GM12878 (cell line): ENCODE results near the gene SEL1L. TPM values are rescaled to one million over a fixed set of nuclear protein-coding genes. Genes with fewer than 3 reads are reported as not detected.

ENCODE experiments used
- CEBPZ ChIP-seq: fragments of 150-350 bp; IDR thresholded peaks from 2 replicates; pipeline ENCODE4 v1.6.1; 2016; ENCODE audit warnings: low read depth, low read length
- CREM ChIP-seq: IDR thresholded peaks from 2 replicates; pipeline ENCODE4 v1.6.1; 2014; ENCODE audit warnings: antibody characterized with exemption, low read depth
- CTCF ChIP-seq, 3 experiments: IDR thresholded peaks in 2 of 3; conservative IDR thresholded peaks in 1 of 3; 2 replicates each; pipeline ENCODE4 v1.5.1; 2011; ENCODE audit warnings: low read depth in 3 of 3, low read length in 3 of 3, mild to moderate bottlenecking in 3 of 3, control low read depth in 2 of 3, moderate library complexity in 2 of 3, inconsistent platforms in 1 of 3, mixed read lengths in 1 of 3; ENCODE audit not compliant: control insufficient read depth in 2 of 3, insufficient read depth in 1 of 3; ENCODE audit errors: extremely low read depth in 1 of 3
- EZH2 ChIP-seq: IDR thresholded peaks from 2 replicates; pipeline ENCODE4 v1.6.1; 2012; ENCODE audit warnings: low read depth, mild to moderate bottlenecking, control low read depth, inconsistent platforms, low read length, borderline replicate concordance; ENCODE audit not compliant: control insufficient read depth
- MEF2A ChIP-seq: IDR thresholded peaks from 2 replicates; pipeline ENCODE4 v1.6.1; 2011; ENCODE audit warnings: low read depth, mild to moderate bottlenecking, low read length, moderate library complexity; ENCODE audit not compliant: insufficient read depth
- PAX8 ChIP-seq: fragments of 450-650 bp; IDR thresholded peaks from 2 replicates; pipeline ENCODE4 v1.6.1; 2017; ENCODE audit warnings: mild to moderate bottlenecking, moderate library complexity
- SP1 ChIP-seq: IDR thresholded peaks from one replicate; pipeline ENCODE4 v1.6.1; 2011; ENCODE audit warnings: low read depth, low read length
- SREBF2 ChIP-seq: IDR thresholded peaks from 2 replicates; pipeline ENCODE4 v1.6.1; 2012; ENCODE audit warnings: mild to moderate bottlenecking, low read length
- polyA plus RNA-seq, 11 experiments: library from polyadenylated mRNA; depleted of rRNA in 4 of 11; unstranded in 6 of 11; stranded (reverse) in 5 of 11; fragments of >200 nt; fragmentation: Nextera tagmentation in 4 of 11; fragmentation: Illumina TruSeq in 1 of 11; extraction: Ambion mirVana in 4 of 11; extraction: Trizol in 1 of 11; gene quantifications; 1 replicate in 1 of 11; 2 replicates in 10 of 11; pipeline versions ENCODE4 v1.2.1 to v1.2.3, GENCODE V29; 2011 to 2016; ENCODE audit warnings: inconsistent platforms in 2 of 11, missing spikeins in 2 of 11, low read depth in 1 of 11
- total RNA-seq, 4 experiments: library from RNA; depleted of rRNA in 3 of 4; stranded (reverse); fragments of >200 nt in 3 of 4; fragmentation: Illumina TruSeq in 1 of 4; extraction: Trizol in 1 of 4; gene quantifications; 2 replicates each; pipeline versions ENCODE4 v1.2.1 to v1.2.3, GENCODE V29; 2013 to 2021

Gene SEL1L
- total and polyA plus RNA-seq, 10 of the 15 experiments (the other 5 are each of a cell fraction or from before 2014, with no cell fraction given), result 13.4 to 57.2 (median 31.7) TPM

- TF ChIP-seq PAX8, result no peak
- no peak for TF ChIP-seq CREM
- TF ChIP-seq CTCF (IDR thresholded peaks at IDR 0.05 in 2 of 3, conservative IDR thresholded peaks at IDR 0.05 in 1 of 3; ENCODE audit: control insufficient read depth in 2 of 3, extremely low read depth in 1 of 3, insufficient read depth in 1 of 3, low read depth in 3 of 3, low read length in 3 of 3), result no peak
- no peak for TF ChIP-seq CEBPZ
- TF ChIP-seq SP1, result no peak
- no peak for TF ChIP-seq EZH2
- TF ChIP-seq SREBF2, result no peak
- TF ChIP-seq MEF2A, result no peak
These were observed 96.4 kb downstream of the SEL1L start (continued) for GRCh38 chr14:81437244-81437643.
